Neural progenitor cell (in vitro differentiated cells): ENCODE measurements around the gene GREB1L.
"Not testable (repeated sequence)": the region's sequence is repeated elsewhere in the genome, so short reads cannot be mapped to it uniquely, and the experiment has no call there.

ENCODE experiments used
- CTCF ChIP-seq: fragments of 200-600 bp; sonication (generic); IDR thresholded peaks from 2 replicates; pipeline ENCODE4 v1.5.1; 2017; ENCODE audit warnings: antibody characterized with exemption, mild to moderate bottlenecking
- EZH2phosphoT487 ChIP-seq: fragments of 200-600 bp; sonication (generic); IDR thresholded peaks from 2 replicates; pipeline ENCODE4 v1.6.1; 2017; ENCODE audit warnings: antibody characterized with exemption

GRCh38 chr18:21311980-21312379 is 69.9 kb downstream of the GREB1L start:
- not testable (repeated sequence) for TF ChIP-seq EZH2phosphoT487, CTCF
